Medulla oblongata (tissue), 1 donor: ENCODE measurements around the gene DNAH17.
A peak's percentile ranks its signal among the peaks of the same experiment; 100 is the strongest.

Source experiments
- DNase-seq: peaks from one replicate; pipeline ENCODE4 v3.0.0-alpha.2; 2015; ENCODE audit errors: extremely low spot score

DNAH17 gene, protein sequence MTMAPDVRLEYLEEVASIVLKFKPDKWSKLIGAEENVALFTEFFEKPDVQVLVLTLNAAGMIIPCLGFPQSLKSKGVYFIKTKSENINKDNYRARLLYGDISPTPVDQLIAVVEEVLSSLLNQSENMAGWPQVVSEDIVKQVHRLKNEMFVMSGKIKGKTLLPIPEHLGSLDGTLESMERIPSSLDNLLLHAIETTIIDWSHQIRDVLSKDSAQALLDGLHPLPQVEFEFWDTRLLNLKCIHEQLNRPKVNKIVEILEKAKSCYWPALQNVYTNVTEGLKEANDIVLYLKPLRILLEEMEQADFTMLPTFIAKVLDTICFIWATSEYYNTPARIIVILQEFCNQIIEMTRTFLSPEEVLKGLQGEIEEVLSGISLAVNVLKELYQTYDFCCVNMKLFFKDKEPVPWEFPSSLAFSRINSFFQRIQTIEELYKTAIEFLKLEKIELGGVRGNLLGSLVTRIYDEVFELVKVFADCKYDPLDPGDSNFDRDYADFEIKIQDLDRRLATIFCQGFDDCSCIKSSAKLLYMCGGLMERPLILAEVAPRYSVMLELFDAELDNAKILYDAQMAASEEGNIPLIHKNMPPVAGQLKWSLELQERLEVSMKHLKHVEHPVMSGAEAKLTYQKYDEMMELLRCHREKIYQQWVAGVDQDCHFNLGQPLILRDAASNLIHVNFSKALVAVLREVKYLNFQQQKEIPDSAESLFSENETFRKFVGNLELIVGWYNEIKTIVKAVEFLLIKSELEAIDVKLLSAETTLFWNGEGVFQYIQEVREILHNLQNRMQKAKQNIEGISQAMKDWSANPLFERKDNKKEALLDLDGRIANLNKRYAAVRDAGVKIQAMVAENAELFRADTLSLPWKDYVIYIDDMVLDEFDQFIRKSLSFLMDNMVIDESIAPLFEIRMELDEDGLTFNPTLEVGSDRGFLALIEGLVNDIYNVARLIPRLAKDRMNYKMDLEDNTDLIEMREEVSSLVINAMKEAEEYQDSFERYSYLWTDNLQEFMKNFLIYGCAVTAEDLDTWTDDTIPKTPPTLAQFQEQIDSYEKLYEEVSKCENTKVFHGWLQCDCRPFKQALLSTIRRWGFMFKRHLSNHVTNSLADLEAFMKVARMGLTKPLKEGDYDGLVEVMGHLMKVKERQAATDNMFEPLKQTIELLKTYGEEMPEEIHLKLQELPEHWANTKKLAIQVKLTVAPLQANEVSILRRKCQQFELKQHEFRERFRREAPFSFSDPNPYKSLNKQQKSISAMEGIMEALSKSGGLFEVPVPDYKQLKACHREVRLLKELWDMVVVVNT (N-terminal part only)

DNA sequence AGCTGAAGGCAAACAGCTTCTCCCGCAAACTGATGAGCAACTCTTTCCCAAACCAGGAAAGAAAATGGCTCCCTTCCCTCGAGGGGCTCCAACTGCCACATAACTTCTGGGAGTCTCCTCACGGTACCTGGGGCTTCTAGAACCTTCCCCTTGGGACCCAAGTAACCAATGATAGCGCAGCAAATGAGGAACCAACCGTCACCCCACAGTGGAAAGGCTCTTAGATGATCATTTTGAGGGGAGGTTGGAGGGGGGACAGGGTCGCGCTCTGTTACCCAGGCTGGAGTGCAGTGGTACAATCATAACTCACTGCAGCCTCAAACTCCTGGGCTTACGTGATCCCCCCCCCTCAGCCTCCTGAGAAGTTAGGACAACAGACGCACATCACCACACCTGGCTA is at the start of gene DNAH17:
Gene DNAH17, minus strand, starts transcription at position 101 of the 400 bp plus-strand sequence. CDS start 2,339 bp downstream, outside the sequence.
- DNase-seq: no peak

DNA sequence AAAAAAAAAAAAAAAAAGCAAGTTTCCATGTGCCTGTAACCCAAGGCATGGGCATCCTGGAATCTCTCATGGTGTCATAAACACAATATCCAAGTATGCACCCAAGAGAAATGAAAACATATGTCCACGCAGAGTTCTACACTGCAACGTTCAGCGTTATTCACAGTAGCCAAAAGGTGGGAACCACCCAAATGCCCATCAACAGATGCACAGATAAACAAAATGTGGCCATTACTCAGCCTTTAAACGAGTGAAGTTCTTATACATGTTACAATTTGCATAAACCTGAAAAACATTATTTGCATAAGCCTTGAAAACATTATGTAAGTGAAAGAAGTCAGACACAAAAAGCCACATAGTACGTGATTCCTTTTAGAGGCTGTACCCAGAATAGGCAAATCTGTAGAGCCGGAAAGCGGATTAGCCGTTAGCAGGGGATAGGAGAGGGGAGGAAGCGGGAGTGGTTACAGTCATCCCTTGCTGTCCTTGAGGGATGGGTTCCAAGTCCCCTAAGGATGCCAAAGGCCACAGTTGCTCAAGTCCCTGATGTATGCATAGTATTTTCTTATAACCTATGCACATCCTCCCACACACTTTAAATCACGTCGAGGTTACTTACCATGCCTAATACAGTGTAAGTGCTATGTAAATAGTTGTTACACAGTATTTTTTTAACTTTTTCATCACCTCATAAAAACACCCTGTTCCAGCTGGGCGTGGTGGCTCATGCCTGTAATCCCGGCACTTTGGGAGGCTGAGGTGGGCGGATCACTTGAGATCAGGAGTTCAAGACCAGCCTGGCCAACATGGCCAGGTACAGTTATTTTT is 47.3 kb upstream of the DNAH17 start:
- DNase-seq: no peak

DNA sequence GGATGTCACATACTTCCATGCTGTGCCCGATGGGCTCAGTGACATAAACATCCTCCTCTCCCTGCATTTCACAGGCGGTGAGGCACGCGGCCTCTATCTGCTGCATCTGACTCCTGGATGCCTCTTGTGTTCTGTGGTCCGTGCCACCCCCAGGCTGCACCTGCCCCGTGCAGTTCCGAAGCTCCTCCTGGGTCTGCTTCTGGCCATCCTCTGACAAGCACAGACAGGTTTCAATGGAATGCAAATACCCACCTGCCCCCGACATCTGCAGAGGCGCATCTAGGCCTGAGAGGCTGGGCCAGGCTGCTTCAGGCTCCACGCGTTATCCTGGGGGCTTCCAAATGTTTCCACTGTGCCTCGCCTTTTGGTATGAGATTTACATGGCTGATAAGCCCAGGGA is 46.3 kb upstream of the DNAH17 start:
- no peak for DNase-seq

DNA sequence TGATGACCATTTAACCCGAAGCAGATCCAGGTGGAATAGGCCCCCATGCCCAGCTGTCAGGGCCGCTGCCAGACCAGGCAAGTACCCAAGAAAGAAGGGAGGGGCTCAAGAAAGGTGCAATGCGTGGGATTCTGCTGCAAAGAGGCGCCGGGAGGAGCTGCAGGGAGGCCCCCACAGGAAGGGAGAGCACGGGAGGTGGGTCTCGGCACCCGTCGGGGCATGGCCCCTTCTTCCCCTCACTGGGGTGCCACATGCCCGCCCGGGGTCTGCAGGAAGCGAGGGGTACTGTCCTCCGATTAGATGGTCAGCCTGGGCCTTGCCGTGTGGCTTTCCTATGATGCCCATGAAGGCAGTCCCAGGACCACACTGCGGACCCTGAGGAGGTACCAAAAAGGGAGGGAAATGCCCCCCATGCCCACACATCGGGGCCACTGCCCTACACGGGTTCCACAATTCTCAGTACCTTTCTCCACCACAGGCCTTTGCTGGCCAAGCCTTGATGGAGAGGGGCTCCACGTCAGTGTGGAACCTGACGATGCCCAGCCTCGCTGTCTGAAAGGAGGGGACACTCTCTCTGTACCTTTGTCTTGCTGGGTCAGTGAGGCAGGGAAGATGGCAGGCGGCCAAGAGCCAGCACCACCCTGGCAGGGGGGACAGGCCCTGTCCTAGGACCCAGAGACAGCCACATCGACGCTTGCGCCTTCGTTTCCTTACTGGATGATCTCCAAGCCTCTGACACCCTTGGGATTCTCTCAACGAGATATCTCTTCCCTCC is 45.5 kb upstream of the DNAH17 start:
- no peak for DNase-seq

DNA sequence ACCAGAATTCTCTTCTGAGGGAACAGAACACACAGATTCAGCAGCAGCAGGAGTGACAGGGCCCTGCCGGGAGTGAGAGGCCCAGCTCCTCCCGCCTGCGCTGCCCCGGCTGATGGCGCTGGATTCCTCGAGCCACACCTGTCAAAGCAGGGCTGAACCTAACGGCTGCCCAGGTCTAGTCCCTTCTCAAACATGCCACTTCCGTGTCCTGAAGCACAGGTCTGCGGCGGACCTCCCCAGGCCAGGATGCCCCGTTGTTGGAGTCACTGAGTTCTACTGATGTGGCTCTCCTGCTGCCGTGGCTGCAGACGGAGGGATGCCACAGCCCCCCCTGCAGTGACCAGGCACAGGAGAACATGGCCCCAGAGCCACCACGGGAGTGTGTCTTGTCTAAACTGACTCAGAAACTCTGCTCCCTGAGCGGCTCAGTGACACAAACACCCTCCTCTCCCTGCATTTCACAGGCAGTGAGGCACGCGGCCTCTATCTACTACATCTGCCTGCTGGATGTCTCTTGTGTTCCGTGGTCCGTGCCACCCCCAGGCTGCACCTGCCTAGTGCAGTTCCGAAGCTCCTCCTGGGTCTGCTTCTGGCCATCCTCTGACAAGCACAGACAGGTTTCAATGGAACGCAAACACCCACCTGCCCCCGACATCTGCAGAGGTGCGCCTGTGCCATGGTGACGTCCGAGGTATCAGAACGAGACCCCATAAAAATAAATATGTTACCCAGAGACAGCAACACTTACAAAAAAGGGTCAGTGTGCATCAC is 44.7 kb upstream of the DNAH17 start:
- no peak for DNase-seq

DNA sequence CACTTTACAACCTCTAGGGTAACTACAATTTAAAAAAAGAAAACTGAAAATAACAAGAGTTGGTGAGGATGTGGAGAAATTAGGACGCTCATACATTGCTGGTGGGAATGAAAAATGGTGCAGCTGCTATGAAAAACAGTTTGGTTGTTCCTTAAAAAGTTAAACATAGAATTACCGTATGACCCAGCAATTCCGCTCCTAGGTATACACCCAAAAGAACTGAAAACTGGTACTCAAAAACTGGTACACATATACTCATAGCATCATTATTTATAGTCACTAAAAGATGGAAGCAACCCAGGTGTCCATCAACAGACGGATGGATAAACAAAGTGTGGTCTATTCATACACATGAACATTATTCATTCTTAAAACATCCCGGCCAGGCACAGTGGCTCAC is 42.9 kb upstream of the DNAH17 start:
- DNase-seq: no peak

DNA sequence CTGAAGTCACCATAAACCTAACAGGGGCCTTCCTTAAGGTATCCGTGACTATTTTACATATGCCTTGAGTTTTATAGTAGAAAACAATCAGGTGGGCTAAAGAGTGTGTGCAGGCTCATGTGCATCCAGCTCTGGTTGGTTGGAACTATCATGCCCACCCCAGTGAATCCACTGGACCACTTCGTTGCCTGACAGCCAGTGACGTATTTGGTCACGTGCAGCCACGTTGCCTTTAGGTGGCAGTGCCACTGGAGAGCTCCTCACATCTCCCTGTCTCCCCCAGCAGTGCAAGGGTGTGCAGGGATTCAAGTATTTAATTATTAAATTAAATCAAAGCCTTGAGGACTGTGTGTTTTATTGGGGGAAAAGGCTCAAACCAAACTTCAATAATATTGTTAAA is 42.1 kb upstream of the DNAH17 start:
- DNase-seq: no peak

DNA sequence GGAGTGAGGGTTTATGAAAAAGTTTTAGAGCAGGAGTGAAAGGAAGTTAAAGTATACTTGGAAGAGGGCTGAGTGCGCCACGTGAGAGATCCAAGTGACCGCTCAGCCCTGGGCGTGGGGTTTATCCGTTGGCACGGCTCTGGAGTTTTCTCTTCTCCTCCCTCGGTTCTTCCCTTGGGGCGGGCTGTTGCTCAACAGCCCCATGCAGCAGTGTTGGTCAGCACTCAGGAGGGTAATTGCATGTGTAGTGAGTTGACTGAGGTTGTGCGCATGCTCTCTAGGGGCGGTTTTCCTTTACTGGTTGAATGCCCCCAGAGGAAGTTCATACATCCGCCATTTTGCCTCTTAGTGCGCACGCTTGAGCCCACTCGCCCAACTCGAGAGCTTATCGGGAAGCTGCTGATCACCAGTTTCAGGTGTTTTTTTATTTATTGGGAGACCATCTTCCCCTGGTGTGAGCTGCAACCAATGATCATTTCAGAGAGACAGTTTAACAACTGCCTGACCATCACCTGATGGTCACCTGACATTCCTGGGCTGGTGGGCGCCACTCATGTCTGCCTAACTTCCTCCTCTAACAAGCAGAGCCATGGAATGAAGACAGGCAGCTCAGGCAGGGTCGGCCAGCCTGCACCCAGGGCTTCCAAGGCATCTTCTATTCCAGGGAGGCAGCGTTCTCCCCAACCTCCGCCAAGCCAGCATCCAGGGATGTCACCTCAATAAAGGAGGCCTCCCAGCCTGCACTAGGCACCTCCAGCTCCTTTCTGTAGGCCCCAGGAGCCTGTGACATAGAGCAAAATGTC is 41.3 kb upstream of the DNAH17 start:
- DNase-seq: no peak

DNA sequence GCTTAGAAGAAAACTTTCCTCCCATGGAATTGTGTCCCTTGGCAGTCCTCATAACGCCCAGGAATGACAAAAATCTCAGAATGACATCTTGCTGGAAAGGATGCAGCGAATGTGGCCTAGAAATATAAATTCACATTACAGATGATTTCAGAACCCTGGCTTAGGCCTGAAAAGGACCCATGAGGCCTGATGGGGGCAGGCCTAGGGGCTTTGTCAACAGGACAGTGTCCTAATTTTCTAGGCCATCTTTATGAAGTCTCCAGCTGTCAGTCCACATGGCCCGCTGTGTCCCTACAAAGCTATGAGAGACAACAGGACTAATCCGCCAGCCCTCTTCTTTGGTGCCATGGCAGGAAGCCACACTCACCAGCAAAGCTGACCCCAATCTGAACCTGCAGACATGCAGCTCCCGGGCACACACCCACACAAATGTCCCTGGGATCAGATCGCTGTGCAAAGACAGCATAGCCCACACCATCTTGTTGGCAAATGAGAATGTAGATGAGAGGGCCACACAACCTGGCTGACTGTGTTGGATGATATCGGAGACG is 40.4 kb upstream of the DNAH17 start:
- DNase-seq: no peak

DNA sequence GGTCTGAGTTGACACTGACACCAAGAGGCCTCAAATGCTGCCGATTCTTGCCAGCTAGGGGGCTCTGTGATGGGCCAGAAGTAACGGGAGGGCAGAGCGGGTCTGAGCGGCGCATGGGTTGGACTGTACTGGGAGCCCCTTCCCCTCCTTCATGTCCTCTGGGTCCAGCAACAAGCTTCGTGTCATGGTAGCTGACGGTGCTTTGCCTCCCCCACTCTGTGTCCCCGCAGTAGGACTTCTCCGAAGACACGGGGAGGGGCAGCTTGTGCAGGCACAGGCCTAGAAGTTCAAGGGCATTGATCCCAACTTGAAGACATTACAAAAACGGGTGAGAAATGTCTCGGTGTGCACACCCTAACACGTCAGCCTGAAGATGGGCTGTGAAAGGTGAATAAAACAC is 39.8 kb upstream of the DNAH17 start:
- no peak for DNase-seq

DNA sequence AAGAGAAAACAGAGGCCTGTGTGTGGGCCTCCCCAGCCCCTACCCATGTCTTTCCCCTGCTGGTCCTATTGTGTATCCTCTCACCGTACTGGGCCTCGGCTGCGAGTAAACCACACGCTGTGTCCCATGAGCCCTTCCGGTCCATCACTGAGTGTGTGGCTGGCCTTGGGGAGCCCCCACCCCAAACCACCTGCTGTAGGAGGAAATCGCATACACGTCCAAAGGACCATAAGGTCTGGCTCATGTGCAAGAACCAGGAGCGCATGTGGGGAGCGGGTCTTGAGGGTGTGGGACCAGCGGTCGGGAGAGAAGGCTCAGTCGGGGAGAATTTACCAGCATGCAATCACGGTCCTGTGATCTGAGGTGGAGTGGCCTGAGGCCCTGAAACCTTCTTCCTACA is 38.4 kb upstream of the DNAH17 start:
- no peak for DNase-seq

DNA sequence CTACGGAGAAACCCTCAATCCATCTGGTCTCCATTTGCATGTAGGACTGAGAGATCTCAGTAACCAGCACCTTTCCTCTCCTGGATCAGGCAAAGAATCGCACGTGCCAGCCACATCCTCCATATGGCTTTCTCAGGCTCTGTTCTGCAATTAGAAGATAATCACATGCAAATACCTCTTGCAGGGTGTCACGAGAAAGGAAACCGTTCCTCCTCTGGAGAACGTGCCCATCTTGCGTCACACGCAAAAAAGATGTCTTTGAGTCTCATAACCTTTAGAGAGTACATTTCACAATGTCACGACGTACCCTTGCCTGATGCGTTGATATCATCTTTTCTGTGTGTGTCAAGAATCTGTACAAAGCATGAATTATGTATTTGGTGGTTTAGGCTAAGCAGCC is 36.2 kb upstream of the DNAH17 start:
- no peak for DNase-seq

DNA sequence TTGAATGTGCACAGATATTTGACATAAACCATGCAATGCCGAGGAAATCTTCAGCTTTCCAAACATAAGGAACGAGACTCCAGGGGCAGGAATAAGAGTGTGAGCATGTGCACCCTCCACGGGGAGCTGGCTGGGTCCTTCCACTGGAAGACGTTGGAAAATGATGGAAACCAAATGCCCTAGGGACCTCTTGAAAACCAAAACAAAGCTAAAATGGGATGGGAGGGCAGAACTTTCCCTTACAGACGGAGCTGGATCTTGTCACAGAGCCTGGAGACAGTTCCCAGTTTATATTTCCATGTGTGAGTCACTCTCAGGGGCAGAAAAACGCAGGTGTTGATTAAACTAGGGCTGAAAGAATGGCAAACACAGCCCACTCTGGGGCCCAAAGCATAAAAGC is 34.4 kb upstream of the DNAH17 start:
- no peak for DNase-seq

DNA sequence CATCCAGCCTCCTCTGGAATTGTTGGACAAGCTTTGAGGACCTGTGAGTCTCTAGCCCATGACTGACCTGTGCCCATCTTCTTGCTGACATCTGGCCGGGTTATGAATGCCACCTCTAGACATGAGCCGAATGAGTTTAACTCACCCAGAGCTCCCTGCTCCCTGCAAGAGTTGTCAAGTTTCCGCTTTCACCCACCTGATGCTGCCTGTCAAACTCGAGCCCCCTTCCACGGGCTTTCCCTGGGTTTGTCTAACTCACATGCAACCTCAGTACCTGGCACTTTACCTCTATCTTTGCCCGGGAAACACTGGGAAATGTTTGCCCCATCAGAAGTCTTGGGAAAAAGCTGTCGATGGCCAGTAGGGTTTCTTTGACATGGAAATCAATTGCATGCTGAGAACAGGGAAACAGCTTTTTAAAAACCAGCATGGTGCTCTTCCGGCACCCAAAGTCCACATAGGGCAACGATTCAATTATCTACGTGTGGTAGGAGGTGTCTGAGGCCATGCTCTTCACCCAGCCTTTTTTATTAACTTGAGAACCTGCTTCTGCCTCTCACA is 33.8 kb upstream of the DNAH17 start:
- DNase-seq: no peak

DNA sequence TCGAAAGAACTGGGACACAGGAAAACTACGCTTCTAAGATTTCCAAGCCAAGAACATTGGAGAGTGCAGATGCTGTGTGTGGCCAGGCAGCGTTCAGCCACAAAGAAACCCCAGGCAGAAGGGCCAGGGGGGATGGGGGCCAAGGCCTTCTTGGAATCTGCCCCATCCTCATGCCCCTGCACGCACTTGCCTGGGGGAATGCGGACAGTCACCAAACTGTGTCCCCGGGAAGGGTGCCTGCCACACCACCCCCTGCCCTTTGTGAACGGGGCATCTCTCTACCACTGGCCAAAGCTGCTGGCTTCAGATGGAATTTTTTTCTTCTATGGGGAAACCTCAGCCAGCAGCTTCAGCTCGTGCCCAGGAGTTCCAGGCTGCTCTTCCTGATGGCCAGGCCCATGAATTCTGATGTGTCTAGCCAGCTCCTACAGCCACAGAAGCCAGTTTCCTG is 32.0 kb upstream of the DNAH17 start:
- DNase-seq: peak; percentile 61

DNA sequence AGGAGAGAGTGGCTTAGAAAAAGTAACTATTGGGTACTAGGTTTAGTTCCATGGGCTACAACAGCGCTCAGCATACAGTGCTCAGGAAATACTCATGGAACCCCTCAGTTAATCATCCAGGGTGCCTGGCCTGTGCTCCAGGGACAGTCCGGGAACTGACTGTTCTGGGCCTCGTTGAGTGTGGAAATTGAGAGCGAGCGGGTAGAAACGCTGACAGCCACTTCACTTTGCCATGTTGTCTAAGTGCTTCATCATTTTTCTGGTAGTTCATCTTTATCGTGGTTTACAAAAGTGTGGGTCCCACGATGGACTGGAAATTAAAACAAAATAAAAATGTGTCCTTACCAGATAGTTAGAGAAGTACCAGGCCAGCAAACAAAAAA is 31.6 kb upstream of the DNAH17 start:
- no peak for DNase-seq

DNA sequence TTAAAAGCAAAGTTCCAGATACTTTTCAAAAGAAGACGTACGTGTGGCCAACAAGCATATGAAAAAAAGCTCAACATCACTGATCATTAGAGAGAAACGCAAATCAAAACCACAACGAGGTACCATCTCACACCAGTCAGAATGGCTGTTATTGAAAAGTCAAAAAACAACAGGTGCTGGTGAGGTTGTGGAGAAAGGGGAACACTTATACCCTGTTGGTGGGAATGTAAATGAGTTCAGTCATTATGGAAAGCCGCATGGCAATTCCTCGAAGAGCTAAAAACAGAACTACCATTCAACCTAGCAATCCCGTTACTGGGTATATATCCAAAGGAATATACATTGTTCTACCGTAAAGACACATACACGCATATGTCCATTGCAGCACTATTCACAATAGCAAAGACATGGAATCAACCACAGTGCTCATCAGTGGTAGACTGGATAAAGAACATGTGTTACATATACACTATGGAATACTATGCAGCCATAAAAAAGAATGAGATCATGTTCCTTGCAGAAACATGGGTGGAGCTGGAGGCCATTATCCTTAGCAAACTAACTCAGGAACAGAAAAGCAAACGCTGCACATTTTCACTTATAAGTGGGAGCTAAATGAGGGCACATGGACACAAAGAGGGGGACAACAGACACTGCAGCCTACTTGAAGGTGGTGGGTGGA is 31.1 kb upstream of the DNAH17 start:
- DNase-seq: no peak

DNA sequence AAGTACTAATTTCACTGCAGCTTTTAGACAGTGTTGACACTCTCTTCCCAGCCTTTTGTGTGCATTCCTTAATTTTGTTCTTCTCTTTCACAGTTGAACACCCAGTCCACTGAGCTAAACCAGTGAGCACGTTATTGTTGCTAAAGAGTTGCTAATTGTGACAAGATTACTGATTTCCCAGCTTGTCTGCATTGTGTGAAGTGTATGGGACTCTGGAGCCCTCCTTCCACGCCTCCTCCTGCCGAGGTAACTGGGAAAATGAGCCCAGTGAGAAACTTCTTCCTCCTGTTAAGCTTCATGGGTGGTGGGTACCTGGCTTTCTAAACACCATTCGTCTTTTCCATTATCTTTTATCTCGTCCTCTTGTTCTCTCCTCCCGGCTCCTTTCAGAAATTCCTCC is 29.8 kb upstream of the DNAH17 start:
- no peak for DNase-seq
